Liver (tissue), 3 donors: ENCODE data around the gene BRCA1.

Experiments used
- CTCF ChIP-seq: fragments of 150-350 bp; IDR thresholded peaks from 2 replicates; pipeline ENCODE4 v1.5.1; 2017; ENCODE audit warnings: improper control_type of control experiment, low read depth, low read length; ENCODE audit not compliant: missing input control
- REST ChIP-seq: IDR thresholded peaks from 2 replicates; pipeline ENCODE4 v1.6.1; 2016; ENCODE audit warnings: antibody characterized with exemption, mild to moderate bottlenecking
- RXRA ChIP-seq, 2 donors: IDR thresholded peaks; 2 replicates each; pipeline ENCODE4 v1.6.1; 2017 to 2018; ENCODE audit warnings: antibody characterized with exemption in 2 of 2, mild to moderate bottlenecking in 1 of 2
- SP1 ChIP-seq: IDR thresholded peaks from 2 replicates; pipeline ENCODE4 v1.6.1; 2018; ENCODE audit warnings: antibody characterized with exemption, mild to moderate bottlenecking
- TAF1 ChIP-seq: conservative IDR thresholded peaks from 2 replicates; pipeline ENCODE4 v1.6.1; 2016; ENCODE audit warnings: antibody characterized with exemption, mild to moderate bottlenecking
- ZBTB33 ChIP-seq: IDR thresholded peaks from 2 replicates; pipeline ENCODE4 v1.6.1; 2016; ENCODE audit warnings: antibody characterized with exemption
- donor health status: healthy.
- donor health status: healthy.

GRCh38 chr17:43118679-43119615 lies 6.2 kb downstream of the BRCA1 start:
- no peak for TF ChIP-seq REST
- no peak for TF ChIP-seq SP1
- TF ChIP-seq ZBTB33: no peak
- TF ChIP-seq RXRA (IDR thresholded peaks at IDR 0.05): no peak
- TF ChIP-seq CTCF: no peak
- no peak for TF ChIP-seq TAF1
